Vagina (tissue), 2 donors: ENCODE measurements around the gene OSBPL10. TPM values are rescaled to one million over a fixed set of nuclear protein-coding genes. Genes with fewer than 3 reads are reported as not detected.

ENCODE experiments used
- DNase-seq, 2 donors: peaks; one replicate each; pipeline ENCODE4 v3.0.0-alpha.2; 2017; ENCODE audit errors: extremely low spot score in 2 of 2
- H3K27ac ChIP-seq: fragments of 200-600 bp; sonication (generic); one replicate; pipeline ENCODE4 v1.5.1; 2019
- H3K27me3 ChIP-seq: fragments of 200-600 bp; sonication (generic); one replicate; pipeline ENCODE4 v1.5.1; 2019
- H3K36me3 ChIP-seq, 2 donors: fragments of 200-600 bp; sonication (generic); one replicate each; pipeline ENCODE4 v1.5.1; 2017 to 2019
- H3K4me1 ChIP-seq: fragments of 200-600 bp; sonication (generic); one replicate; pipeline ENCODE4 v1.5.1; 2019
- H3K4me3 ChIP-seq, 2 donors: fragments of 200-600 bp; sonication (generic); 1 replicate in 1 of 2; 2 replicates in 1 of 2; pipeline ENCODE4 v1.5.1; 2016 to 2019
- H3K9me3 ChIP-seq: fragments of 200-600 bp; sonication (generic); one replicate; pipeline ENCODE4 v1.5.1; 2019
- CTCF ChIP-seq, 3 experiments: fragments of 450-650 bp in 2 of 3; fragments of 200-600 bp in 1 of 3; sonication (generic) in 1 of 3; IDR thresholded peaks; one replicate each; pipeline ENCODE4 v1.5.1; 2017 to 2019; ENCODE audit warnings: antibody characterized with exemption in 3 of 3, mild to moderate bottlenecking in 2 of 3, moderate library complexity in 2 of 3
- POLR2A ChIP-seq, 2 donors: fragments of 450-650 bp; IDR thresholded peaks; one replicate each; pipeline ENCODE4 v1.6.1; 2017; ENCODE audit warnings: antibody characterized with exemption in 2 of 2, mild to moderate bottlenecking in 2 of 2, moderate library complexity in 2 of 2
- POLR2AphosphoS5 ChIP-seq, 2 donors: sonication (generic); formaldehyde crosslinking; IDR thresholded peaks; one replicate each; pipeline ENCODE4 v1.9.0; 2017; ENCODE audit warnings: antibody characterized with exemption in 2 of 2, mild to moderate bottlenecking in 2 of 2, low read depth in 1 of 2; ENCODE audit not compliant: insufficient read depth in 1 of 2
- intact Hi-C: fragments of 100-400 bp; cut with DNase I; formaldehyde crosslinking; loops from one replicate; pipeline ENCODE4 v1.15.1; 2023
- total RNA-seq: library from RNA; depleted of rRNA; stranded (reverse); fragments of >200 nt; gene quantifications from one replicate; pipeline ENCODE4 v1.2.3, GENCODE V29; 2016

OSBPL10 gene
- total RNA-seq, 1 donor from 2014 or later: 33.9 TPM

GRCh38 chr3:31652296-31652695 lies 328.8 kb downstream of the OSBPL10 start:
- H3K4me3 ChIP-seq: no peak overlapping the region
- peaks cover 35% of the 10 kb centered on the region for H3K9me3 ChIP-seq
- H3K27me3 ChIP-seq: no peaks in the 10 kb centered on the region
- H3K27ac ChIP-seq: no peak overlapping the region
- no peaks in the 10 kb centered on the region for H3K4me1 ChIP-seq
- TF ChIP-seq POLR2AphosphoS5 (IDR thresholded peaks at IDR 0.05; ENCODE audit: insufficient read depth in 1 of 2, low read depth in 1 of 2) (no peak), POLR2A (IDR thresholded peaks at IDR 0.05) (no peak), CTCF (IDR thresholded peaks at IDR 0.05) (no peak)
- peaks cover 0 to 3% of the 10 kb centered on the region in 2 donors for H3K36me3 ChIP-seq
- intact Hi-C loops: no loop called here
- DNase-seq: no peak

GRCh38 chr3:31648286-31648968 lies 332.6 kb downstream of the OSBPL10 start:
- no peak for DNase-seq
- no peak for TF ChIP-seq POLR2AphosphoS5 (IDR thresholded peaks at IDR 0.05; ENCODE audit: insufficient read depth in 1 of 2, low read depth in 1 of 2)
- no peak for TF ChIP-seq POLR2A (IDR thresholded peaks at IDR 0.05)
- no peak for TF ChIP-seq CTCF (IDR thresholded peaks at IDR 0.05)
- Histone ChIP-seq H3K4me1 (no peaks in the 10 kb centered on the region), H3K4me3 (no peak overlapping the region), H3K27me3 (no peaks in the 10 kb centered on the region), H3K27ac (no peak overlapping the region), H3K36me3 (no peaks in the 10 kb centered on the region), H3K9me3 (peaks cover 16% of the 10 kb centered on the region)
- intact Hi-C loops: no loop called here

- intact Hi-C loops: no loop called here
- no peak for DNase-seq
- Histone ChIP-seq H3K27ac (no peak overlapping the region), H3K4me1 (no peaks in the 10 kb centered on the region), H3K36me3 (no peaks in the 10 kb centered on the region), H3K27me3 (no peaks in the 10 kb centered on the region), H3K9me3 (peaks cover 7% of the 10 kb centered on the region), H3K4me3 (no peak overlapping the region)
- TF ChIP-seq POLR2AphosphoS5 (IDR thresholded peaks at IDR 0.05; ENCODE audit: insufficient read depth in 1 of 2, low read depth in 1 of 2) (no peak), CTCF (IDR thresholded peaks at IDR 0.05) (no peak), POLR2A (IDR thresholded peaks at IDR 0.05) (no peak)
These were observed 335.8 kb downstream of the OSBPL10 start for GRCh38 chr3:31645256-31645655.

- TF ChIP-seq POLR2AphosphoS5 (IDR thresholded peaks at IDR 0.05; ENCODE audit: insufficient read depth in 1 of 2, low read depth in 1 of 2): no peak
- no peak for TF ChIP-seq CTCF (IDR thresholded peaks at IDR 0.05)
- no peak for TF ChIP-seq POLR2A (IDR thresholded peaks at IDR 0.05)
- peaks cover 19% of the 10 kb centered on the region for H3K4me1 ChIP-seq
- no peak overlapping the region for H3K4me3 ChIP-seq
- DNase-seq: no peak
- H3K27ac ChIP-seq: no peak overlapping the region
- no peaks in the 10 kb centered on the region for H3K27me3 ChIP-seq
- H3K9me3 ChIP-seq: no peaks in the 10 kb centered on the region
- intact Hi-C loops: no loop called here
- H3K36me3 ChIP-seq: no peaks in the 10 kb centered on the region
These were observed 341.2 kb downstream of the OSBPL10 start for GRCh38 chr3:31639828-31640227.

- no peak overlapping the region for H3K27ac ChIP-seq
- intact Hi-C loops: no loop called here
- no peak for DNase-seq
- H3K27me3 ChIP-seq: no peaks in the 10 kb centered on the region
- TF ChIP-seq CTCF (IDR thresholded peaks at IDR 0.05) (no peak), POLR2A (IDR thresholded peaks at IDR 0.05) (no peak), POLR2AphosphoS5 (IDR thresholded peaks at IDR 0.05; ENCODE audit: insufficient read depth in 1 of 2, low read depth in 1 of 2) (no peak)
- no peak overlapping the region for H3K4me3 ChIP-seq
- H3K36me3 ChIP-seq: no peaks in the 10 kb centered on the region
- H3K4me1 ChIP-seq: peaks cover 26% of the 10 kb centered on the region
- H3K9me3 ChIP-seq: no peaks in the 10 kb centered on the region
These were observed 344.2 kb downstream of the OSBPL10 start for GRCh38 chr3:31636694-31637442.
